GM13977 (cell line): ENCODE measurements around the gene COX6B1.
"Not testable (repeated sequence)": the region's sequence is repeated elsewhere in the genome, so short reads cannot be mapped to it uniquely, and the experiment has no call there.

Experiments used
- DNase-seq: peaks from one replicate; pipeline ENCODE4 v3.0.0; 2012; ENCODE audit warnings: low spot score
- in situ Hi-C: fragments of 300-500 bp; cut with MboI; formaldehyde crosslinking; loops from one replicate; pipeline ENCODE4 v1.12.0; 2022; ENCODE audit warnings: low sequenced_read_pairs, low pct_unique_long_range_greater_than_20kb, mixed read lengths, inconsistent platforms; ENCODE audit not compliant: unreplicated experiment
- TF ChIP-seq, protein P1 (sequence below): IDR thresholded peaks from 2 replicates; pipeline ENCODE4 v1.5.1; 2012; ENCODE audit warnings: mild to moderate bottlenecking, control low read depth; ENCODE audit not compliant: insufficient read depth; ENCODE audit errors: extremely low read depth, missing control alignments

Gene COX6B1

DNA sequence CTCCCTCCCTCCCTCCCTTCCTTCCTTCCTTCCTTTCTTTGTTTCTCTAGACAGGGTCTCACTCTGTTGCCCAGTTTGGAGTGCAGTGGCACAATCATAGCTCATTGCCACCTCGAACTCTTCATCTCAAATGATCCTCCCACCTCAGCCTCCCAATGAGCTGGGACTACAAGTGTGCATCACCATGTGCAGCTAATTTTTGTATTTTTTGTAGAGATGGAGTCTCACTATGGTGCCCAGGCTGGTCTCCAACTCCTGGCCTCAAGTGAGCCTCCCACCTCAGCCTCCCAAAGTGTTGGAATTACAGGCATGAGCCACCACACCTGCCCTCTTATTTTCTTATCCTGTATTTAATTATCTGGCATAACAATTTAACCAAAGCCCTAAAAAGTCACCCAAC is 22.6 kb downstream of the COX6B1 start:
- TF ChIP-seq, protein P1, sequence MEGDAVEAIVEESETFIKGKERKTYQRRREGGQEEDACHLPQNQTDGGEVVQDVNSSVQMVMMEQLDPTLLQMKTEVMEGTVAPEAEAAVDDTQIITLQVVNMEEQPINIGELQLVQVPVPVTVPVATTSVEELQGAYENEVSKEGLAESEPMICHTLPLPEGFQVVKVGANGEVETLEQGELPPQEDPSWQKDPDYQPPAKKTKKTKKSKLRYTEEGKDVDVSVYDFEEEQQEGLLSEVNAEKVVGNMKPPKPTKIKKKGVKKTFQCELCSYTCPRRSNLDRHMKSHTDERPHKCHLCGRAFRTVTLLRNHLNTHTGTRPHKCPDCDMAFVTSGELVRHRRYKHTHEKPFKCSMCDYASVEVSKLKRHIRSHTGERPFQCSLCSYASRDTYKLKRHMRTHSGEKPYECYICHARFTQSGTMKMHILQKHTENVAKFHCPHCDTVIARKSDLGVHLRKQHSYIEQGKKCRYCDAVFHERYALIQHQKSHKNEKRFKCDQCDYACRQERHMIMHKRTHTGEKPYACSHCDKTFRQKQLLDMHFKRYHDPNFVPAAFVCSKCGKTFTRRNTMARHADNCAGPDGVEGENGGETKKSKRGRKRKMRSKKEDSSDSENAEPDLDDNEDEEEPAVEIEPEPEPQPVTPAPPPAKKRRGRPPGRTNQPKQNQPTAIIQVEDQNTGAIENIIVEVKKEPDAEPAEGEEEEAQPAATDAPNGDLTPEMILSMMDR: no peak
- in situ Hi-C loops: no loop called here
- no peak for DNase-seq

DNA sequence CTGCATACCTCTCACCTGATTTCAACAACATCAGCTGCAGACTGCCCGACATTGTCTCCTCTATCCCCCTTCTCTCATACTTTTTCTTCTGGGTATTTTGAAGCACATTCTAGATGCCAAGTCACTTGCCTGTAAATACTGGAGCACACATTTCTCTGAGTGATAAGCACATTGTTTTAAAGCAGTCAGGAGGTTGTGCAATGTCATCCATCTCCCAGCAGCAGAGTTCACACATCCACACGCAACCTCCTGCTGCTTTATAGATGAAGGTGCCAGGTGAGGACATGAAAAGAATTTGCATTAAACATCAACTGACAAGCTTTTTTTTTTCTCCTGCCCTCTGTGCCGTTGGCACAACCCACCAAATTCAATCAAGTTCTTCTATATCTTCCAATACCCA is 23.7 kb downstream of the COX6B1 start:
- TF ChIP-seq, protein P1: no peak
- in situ Hi-C loops: no loop called here
- DNase-seq: peak; percentile 22

DNA sequence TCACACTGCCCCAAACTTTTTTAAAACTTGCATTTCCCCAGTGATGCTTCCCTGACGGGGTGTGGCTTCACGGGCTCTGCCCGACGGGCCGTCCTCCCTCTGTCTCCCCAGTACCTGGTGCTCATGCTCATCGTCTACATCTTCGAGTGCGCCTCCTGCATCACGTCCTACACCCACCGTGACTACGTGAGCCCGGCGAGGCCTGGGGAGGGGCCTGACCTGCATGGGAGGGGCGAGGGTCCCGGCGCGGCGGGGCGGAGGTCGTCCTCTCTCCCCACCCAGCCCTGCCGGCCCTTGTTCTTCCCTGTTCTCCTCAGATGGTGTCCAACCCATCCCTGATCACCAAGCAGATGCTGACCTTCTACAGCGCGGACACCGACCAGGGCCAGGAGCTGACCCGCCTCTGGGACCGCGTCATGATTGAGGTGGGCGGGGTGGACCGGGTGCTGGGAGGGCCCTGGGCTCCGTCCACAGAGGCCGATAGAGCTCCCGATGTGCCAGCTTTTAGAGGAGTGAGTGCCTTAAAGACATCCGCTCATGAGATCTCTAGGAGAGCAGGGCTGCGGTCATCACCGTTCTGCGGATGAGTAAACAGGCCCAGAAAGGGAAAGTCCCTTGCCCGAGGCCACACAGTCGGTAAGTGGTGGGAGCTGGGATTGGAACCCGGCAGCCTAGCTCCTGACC is 25.1 kb downstream of the COX6B1 start:
- peak; percentile 78 for DNase-seq
- in situ Hi-C loops: no loop called here
- TF ChIP-seq, protein P1: no peak

GRCh38 chr19:35675589-35676140 is 27.5 kb downstream of the COX6B1 start:
- in situ Hi-C loops: no loop called here
- TF ChIP-seq, protein P1: no peak
- DNase-seq: no peak

DNA sequence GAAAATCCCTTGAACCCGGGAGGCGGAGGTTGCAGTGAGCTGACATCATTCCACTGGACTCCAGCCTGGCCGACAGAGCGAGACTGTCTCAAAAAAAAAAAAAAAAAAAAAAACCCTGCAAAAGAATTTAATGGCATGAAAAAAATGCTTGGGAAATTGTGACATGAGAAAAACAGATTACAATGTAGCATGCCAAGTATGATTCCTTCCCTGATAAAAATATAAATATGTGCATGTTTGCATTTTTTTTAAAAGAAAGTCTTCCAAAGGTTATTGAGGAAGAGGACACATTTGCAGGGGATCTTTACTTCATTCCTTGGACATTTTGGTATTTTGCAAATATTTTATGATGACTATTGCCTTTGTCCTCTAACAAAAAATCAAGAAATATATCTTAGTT is 41.7 kb downstream of the COX6B1 start:
- TF ChIP-seq, protein P1: no peak
- in situ Hi-C loops: no loop called here
- DNase-seq: no peak

DNA sequence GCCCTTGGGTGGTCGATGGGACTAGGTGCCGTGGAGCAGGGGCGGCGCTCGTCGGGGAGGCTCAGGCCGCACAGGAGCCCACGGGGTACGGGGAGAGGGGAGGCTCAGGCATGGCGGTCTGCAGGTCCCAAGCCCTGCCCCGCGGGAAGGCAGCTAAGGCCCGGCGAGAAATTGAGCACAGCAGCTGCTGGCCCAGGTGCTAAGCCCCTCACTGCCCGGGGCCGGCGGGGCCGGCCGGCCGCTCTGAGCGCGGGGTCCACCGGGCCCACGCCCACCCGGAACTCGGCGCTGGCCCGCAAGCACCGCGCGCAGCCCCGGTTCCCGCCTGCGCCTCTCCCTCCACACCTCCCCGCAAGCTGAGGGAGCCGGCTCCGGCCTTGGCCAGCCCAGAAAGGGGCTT is 43.0 kb downstream of the COX6B1 start:
- DNase-seq, in situ Hi-C loops: not testable (repeated sequence)

- TF ChIP-seq, protein P1: no peak
- DNase-seq: no peak
- in situ Hi-C loops: no loop called here
Measured at GRCh38 chr19:35692010-35692409, 43.9 kb downstream of the COX6B1 start.
